BE2C (cell line): Measurements from ENCODE around the gene CCDC70.
"Not testable (repeated sequence)": the region's sequence is repeated elsewhere in the genome, so short reads cannot be mapped to it uniquely, and the experiment has no call there.

Source experiments
- DNase-seq: peaks from one replicate; pipeline ENCODE4 v3.0.0-alpha.2; 2020
- H3K27me3 ChIP-seq: fragments of 250-450 bp; sonication (Bioruptor Pico); 2 replicates; pipeline ENCODE4 v1.5.1; 2020; ENCODE audit warnings: mild to moderate bottlenecking
- H3K36me3 ChIP-seq: fragments of 250-450 bp; sonication (Bioruptor Pico); 2 replicates; pipeline ENCODE4 v1.5.1; 2020; ENCODE audit warnings: mild to moderate bottlenecking
- H3K4me1 ChIP-seq: fragments of 250-450 bp; sonication (Bioruptor Pico); 2 replicates; pipeline ENCODE4 v1.5.1; 2020
- H3K4me3 ChIP-seq: 2 replicates; pipeline ENCODE4 v1.5.1; 2011; ENCODE audit warnings: low read depth, low read length
- H3K9me3 ChIP-seq: fragments of 250-450 bp; sonication (Bioruptor Pico); 2 replicates; pipeline ENCODE4 v1.5.1; 2020
- CTCF ChIP-seq: IDR thresholded peaks from 2 replicates; pipeline ENCODE4 v1.5.1; 2012; ENCODE audit warnings: mild to moderate bottlenecking, low read depth, low read length

The CCDC70 gene

GRCh38 chr13:51822106-51822815, 39.5 kb upstream of the CCDC70 start:
- Histone ChIP-seq H3K36me3 (no peaks in the 10 kb centered on the region), H3K4me3 (no peak overlapping the region), H3K27me3 (no peaks in the 10 kb centered on the region), H3K9me3 (no peaks in the 10 kb centered on the region), H3K4me1 (no peaks in the 10 kb centered on the region; the same call in 1 of the 2 replicates)
- no peak for DNase-seq
- TF ChIP-seq CTCF = no peak

- no peak for TF ChIP-seq CTCF
- H3K4me1 ChIP-seq = no peaks in the 10 kb centered on the region; the same call in 1 of the 2 replicates
- H3K4me3 ChIP-seq = no peak overlapping the region
- H3K36me3 ChIP-seq = no peaks in the 10 kb centered on the region
- H3K9me3 ChIP-seq = no peaks in the 10 kb centered on the region
- no peak for DNase-seq
- no peaks in the 10 kb centered on the region for H3K27me3 ChIP-seq
Observed at GRCh38 chr13:51823359-51823758, 38.4 kb upstream of the CCDC70 start.

GRCh38 chr13:51823863-51824262, 37.9 kb upstream of the CCDC70 start:
- no peaks in the 10 kb centered on the region for H3K36me3 ChIP-seq
- no peak for TF ChIP-seq CTCF
- H3K9me3 ChIP-seq = no peaks in the 10 kb centered on the region

GRCh38 chr13:51824712-51825111, 37.1 kb upstream of the CCDC70 start:
- not testable (repeated sequence) for H3K27me3 ChIP-seq, DNase-seq, H3K9me3 ChIP-seq, H3K36me3 ChIP-seq, H3K4me1 ChIP-seq, H3K4me3 ChIP-seq

More at GRCh38 chr13:51823863-51824262, 37.9 kb upstream of the CCDC70 start:
- no peak overlapping the region for H3K4me3 ChIP-seq
- H3K27me3 ChIP-seq = no peaks in the 10 kb centered on the region
- DNase-seq = no peak
- no peaks in the 10 kb centered on the region; the same call in 1 of the 2 replicates for H3K4me1 ChIP-seq

GRCh38 chr13:51825165-51825592, 36.6 kb upstream of the CCDC70 start:
- Histone ChIP-seq H3K4me3 (no peak overlapping the region), H3K4me1 (no peaks in the 10 kb centered on the region; the same call in 1 of the 2 replicates), H3K9me3 (no peaks in the 10 kb centered on the region), H3K36me3 (no peaks in the 10 kb centered on the region), H3K27me3 (no peaks in the 10 kb centered on the region)
- DNase-seq = no peak
- TF ChIP-seq CTCF = no peak

- Histone ChIP-seq H3K4me1 (no peaks in the 10 kb centered on the region; the same call in 1 of the 2 replicates), H3K9me3 (no peaks in the 10 kb centered on the region), H3K36me3 (no peaks in the 10 kb centered on the region), H3K4me3 (no peak overlapping the region), H3K27me3 (no peaks in the 10 kb centered on the region)
- TF ChIP-seq CTCF = no peak
- no peak for DNase-seq
Observed at GRCh38 chr13:51825681-51826254, 36.0 kb upstream of the CCDC70 start.
